Kidney epithelial cell (primary cell): ENCODE data around the gene EOMES. TPM values are rescaled to one million over a fixed set of nuclear protein-coding genes. Genes with fewer than 3 reads are reported as not detected.

Experiments
- DNase-seq: peaks from one replicate; pipeline ENCODE4 v3.0.0-alpha.2; 2010; ENCODE audit warnings: low read depth
- H3K27me3 ChIP-seq: 2 replicates; pipeline ENCODE4 v1.6.0; 2011; ENCODE audit warnings: low read length; ENCODE audit not compliant: control insufficient read depth, insufficient read depth
- H3K36me3 ChIP-seq: 2 replicates; pipeline ENCODE4 v1.5.1; 2011; ENCODE audit warnings: low read length; ENCODE audit not compliant: control insufficient read depth, insufficient read depth
- H3K4me3 ChIP-seq: 2 replicates; pipeline ENCODE4 v1.5.1; 2011; ENCODE audit warnings: low read depth, mild to moderate bottlenecking, control low read depth, low read length
- total RNA-seq: library from RNA; depleted of rRNA; stranded (reverse); fragments of >200 nt; gene quantifications from 2 replicates; pipeline ENCODE4 v1.2.3, GENCODE V29; 2015
- TF ChIP-seq, protein P1 (sequence below): IDR thresholded peaks from 2 replicates; pipeline ENCODE4 v1.5.1; 2011; ENCODE audit warnings: mild to moderate bottlenecking, moderate library complexity, low read length, control low read depth, inconsistent platforms; ENCODE audit not compliant: insufficient read depth, poor library complexity, severe bottlenecking

The EOMES gene
- total RNA-seq, 1 donor from 2014 or later, result 0.04 TPM

- no peak for DNase-seq
- Histone ChIP-seq H3K4me3 (no peak overlapping the region), H3K36me3 (no peaks in the 10 kb centered on the region), H3K27me3 (no peaks in the 10 kb centered on the region)
- TF ChIP-seq, protein P1, sequence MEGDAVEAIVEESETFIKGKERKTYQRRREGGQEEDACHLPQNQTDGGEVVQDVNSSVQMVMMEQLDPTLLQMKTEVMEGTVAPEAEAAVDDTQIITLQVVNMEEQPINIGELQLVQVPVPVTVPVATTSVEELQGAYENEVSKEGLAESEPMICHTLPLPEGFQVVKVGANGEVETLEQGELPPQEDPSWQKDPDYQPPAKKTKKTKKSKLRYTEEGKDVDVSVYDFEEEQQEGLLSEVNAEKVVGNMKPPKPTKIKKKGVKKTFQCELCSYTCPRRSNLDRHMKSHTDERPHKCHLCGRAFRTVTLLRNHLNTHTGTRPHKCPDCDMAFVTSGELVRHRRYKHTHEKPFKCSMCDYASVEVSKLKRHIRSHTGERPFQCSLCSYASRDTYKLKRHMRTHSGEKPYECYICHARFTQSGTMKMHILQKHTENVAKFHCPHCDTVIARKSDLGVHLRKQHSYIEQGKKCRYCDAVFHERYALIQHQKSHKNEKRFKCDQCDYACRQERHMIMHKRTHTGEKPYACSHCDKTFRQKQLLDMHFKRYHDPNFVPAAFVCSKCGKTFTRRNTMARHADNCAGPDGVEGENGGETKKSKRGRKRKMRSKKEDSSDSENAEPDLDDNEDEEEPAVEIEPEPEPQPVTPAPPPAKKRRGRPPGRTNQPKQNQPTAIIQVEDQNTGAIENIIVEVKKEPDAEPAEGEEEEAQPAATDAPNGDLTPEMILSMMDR, result no peak
Measured at GRCh38 chr3:27677565-27677964, 44.6 kb downstream of the EOMES start.

DNA sequence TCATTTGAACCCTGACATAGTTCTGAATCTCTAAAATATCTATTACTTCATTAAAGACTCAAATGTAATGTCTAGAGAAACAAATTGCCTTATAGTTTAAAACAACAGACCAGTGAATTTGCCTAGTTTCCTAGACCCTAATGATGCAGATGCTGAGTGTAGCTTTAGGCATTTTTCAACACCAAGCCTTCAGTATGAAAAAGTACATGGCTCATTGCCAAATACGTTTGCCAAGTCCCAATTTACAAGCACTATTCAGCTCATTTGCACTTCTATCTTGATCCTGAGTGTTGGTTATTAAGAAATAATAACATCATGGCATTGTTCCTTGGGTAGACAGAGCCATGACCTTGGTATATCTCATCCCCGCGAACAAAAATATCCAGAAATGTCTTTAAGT is 46.8 kb downstream of the EOMES start:
- no peaks in the 10 kb centered on the region for H3K36me3 ChIP-seq
- TF ChIP-seq, protein P1, result no peak
- no peaks in the 10 kb centered on the region for H3K27me3 ChIP-seq
- no peak overlapping the region for H3K4me3 ChIP-seq
- DNase-seq, result no peak

DNA sequence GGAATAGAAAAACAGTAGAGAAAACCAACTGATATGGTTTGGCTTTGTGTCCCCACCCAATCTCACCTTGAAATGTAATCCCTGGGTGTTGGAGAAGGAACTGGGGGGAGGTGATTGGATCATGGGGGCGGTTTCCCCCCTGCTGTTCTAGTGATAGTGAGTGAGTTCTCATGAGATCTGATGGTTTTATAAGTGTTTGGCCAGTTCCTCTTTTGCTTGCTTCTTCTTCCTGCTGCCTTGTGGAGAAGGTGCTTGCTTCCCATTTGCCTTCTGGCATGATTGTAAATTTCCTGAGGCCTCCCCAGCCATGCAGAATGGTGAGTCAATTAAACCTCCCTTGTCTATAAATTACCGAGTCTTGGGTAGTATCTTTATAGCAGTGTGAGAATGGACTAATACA is 48.4 kb downstream of the EOMES start:
- no peak for DNase-seq
- TF ChIP-seq, protein P1, result no peak
- Histone ChIP-seq H3K36me3 (no peaks in the 10 kb centered on the region), H3K27me3 (no peaks in the 10 kb centered on the region), H3K4me3 (no peak overlapping the region)

DNA sequence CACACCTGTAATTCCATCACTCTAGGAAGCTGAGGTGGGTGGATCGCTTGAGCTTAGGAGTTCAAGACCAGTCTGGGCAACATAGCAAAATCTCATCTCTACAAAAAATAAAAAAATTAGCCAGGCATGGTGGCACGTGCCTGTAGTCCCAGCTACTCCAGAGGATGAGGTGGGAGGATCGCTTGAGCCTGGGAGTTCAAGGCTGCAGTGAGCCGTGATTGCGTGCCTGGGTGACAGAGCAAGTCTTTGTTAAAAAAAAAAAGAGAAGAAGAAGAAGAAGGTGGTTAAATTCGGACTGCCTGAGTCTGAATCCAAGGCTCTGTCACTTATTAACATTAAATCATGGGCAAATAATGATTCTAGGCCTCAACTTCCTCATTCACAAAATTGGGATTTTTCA is 51.0 kb downstream of the EOMES start:
- H3K27me3 ChIP-seq, result no peaks in the 10 kb centered on the region
- no peak overlapping the region for H3K4me3 ChIP-seq
- DNase-seq, result no peak
- TF ChIP-seq, protein P1, result no peak
- no peaks in the 10 kb centered on the region for H3K36me3 ChIP-seq

- H3K27me3 ChIP-seq, result no peaks in the 10 kb centered on the region
- TF ChIP-seq, protein P1, result no peak
- H3K36me3 ChIP-seq, result no peaks in the 10 kb centered on the region
- DNase-seq, result no peak
- no peak overlapping the region for H3K4me3 ChIP-seq
Measured at GRCh38 chr3:27670619-27671018, 51.5 kb downstream of the EOMES start.

DNA sequence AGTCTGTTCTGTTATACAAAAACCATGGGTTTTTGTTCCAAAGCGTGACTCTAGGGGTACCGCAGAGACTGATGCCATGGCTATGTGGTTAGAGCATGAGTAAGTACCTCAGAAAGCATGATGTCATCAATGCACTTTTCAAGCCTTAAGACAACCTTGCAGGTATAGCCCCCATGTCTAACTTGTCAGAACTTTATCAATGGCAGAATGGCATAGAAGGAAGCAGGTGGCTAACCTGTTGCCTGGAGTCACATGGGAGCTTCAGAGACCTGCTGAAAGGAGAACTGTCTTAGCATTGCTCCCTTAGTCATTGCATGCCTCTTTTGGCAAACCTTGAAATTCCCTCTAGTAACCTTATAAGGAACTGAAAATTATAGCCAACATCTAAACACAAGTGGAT is 52.5 kb downstream of the EOMES start:
- no peak overlapping the region for H3K4me3 ChIP-seq
- no peak for DNase-seq
- H3K27me3 ChIP-seq, result no peaks in the 10 kb centered on the region
- TF ChIP-seq, protein P1, result no peak
- H3K36me3 ChIP-seq, result no peaks in the 10 kb centered on the region
